Activated T-helper 1 cell treated with anti-CD3 and anti-CD28 coated beads, Interleukin-2, amount 50 U/mL, for 16 hours (primary cell): ENCODE data around the gene CTNNA2.
"Not testable (repeated sequence)": the region's sequence is repeated elsewhere in the genome, so short reads cannot be mapped to it uniquely, and the experiment has no call there.

Source experiments
- DNase-seq, 2 donors: peaks; one replicate each; pipeline ENCODE4 v3.0.0-alpha.2; 2020; ENCODE audit warnings: low read depth in 1 of 2, low spot score in 1 of 2

The CTNNA2 gene

GRCh38 chr2:80132281-80132680 is 619.4 kb downstream of the CTNNA2 start:
- no peak for DNase-seq

GRCh38 chr2:80135001-80135400 is 622.1 kb downstream of the CTNNA2 start:
- no peak for DNase-seq

- no peak for DNase-seq
Measured at GRCh38 chr2:80136338-80136737, 623.5 kb downstream of the CTNNA2 start.

- no peak for DNase-seq
Measured at GRCh38 chr2:80139001-80139400, 626.1 kb downstream of the CTNNA2 start.

- no peak for DNase-seq
Measured at GRCh38 chr2:80141007-80141726, 628.3 kb downstream of the CTNNA2 start.

GRCh38 chr2:80145499-80145898 is 632.6 kb downstream of the CTNNA2 start:
- DNase-seq = no peak

- not testable (repeated sequence) for DNase-seq
Measured at GRCh38 chr2:80146757-80147156, 633.9 kb downstream of the CTNNA2 start.

- no peak for DNase-seq
Measured at GRCh38 chr2:80147690-80148089, 634.8 kb downstream of the CTNNA2 start.

GRCh38 chr2:80148906-80149305 is 636.1 kb downstream of the CTNNA2 start:
- DNase-seq = no peak

GRCh38 chr2:80149991-80150390 is 637.1 kb downstream of the CTNNA2 start:
- DNase-seq = no peak

- no peak for DNase-seq
Measured at GRCh38 chr2:80151248-80151647, 638.4 kb downstream of the CTNNA2 start.

- DNase-seq = no peak
Measured at GRCh38 chr2:80151651-80152050, 638.8 kb downstream of the CTNNA2 start.

GRCh38 chr2:80153151-80153550 is 640.3 kb downstream of the CTNNA2 start:
- no peak for DNase-seq

GRCh38 chr2:80153768-80154167 is 640.9 kb downstream of the CTNNA2 start:
- DNase-seq = no peak

- no peak for DNase-seq
Measured at GRCh38 chr2:80154231-80154915, 641.5 kb downstream of the CTNNA2 start.

- DNase-seq = no peak
Measured at GRCh38 chr2:80164375-80164774, 651.5 kb downstream of the CTNNA2 start.

- DNase-seq = no peak
Measured at GRCh38 chr2:80166483-80167171, 653.8 kb downstream of the CTNNA2 start.

GRCh38 chr2:80167284-80167808 is 654.5 kb downstream of the CTNNA2 start:
- DNase-seq = no peak

GRCh38 chr2:80168037-80168436 is 655.2 kb downstream of the CTNNA2 start:
- DNase-seq = no peak

- DNase-seq = no peak
Measured at GRCh38 chr2:80168801-80169200, 656.0 kb downstream of the CTNNA2 start.

- no peak for DNase-seq
Measured at GRCh38 chr2:80169811-80170594, 657.2 kb downstream of the CTNNA2 start.
